Measurements from ENCODE around the gene ZNF423.

The ZNF423 gene

GRCh38 chr16:49817754-49818507 lies 38.0 kb downstream of the ZNF423 start:
- no peak overlapping the region for H3K4me2 ChIP-seq (ENCODE audit: insufficient read depth, low read length)
- TF ChIP-seq CTCF (IDR thresholded peaks at IDR 0.05; ENCODE audit: borderline replicate concordance, extremely low read depth, low read length, poor library complexity, severe bottlenecking) (no peak), EZH2 (IDR thresholded peaks at IDR 0.05; ENCODE audit: borderline replicate concordance, low read depth, low read length, severe bottlenecking) (no peak)
- DNase-seq (no peak), ATAC-seq (ENCODE audit: insufficient read depth, low read depth) (no peak)
- H3K79me2 ChIP-seq (ENCODE audit: insufficient read depth, low read length), result no peaks in the 10 kb centered on the region
- no peak overlapping the region for H3K4me3 ChIP-seq (ENCODE audit: low read depth in 1 of 2, low read length in 2 of 2)
- H3K27me3 ChIP-seq (ENCODE audit: insufficient read depth, low read length, poor library complexity), result no peaks in the 10 kb centered on the region
- no peak overlapping the region for H2AFZ ChIP-seq (ENCODE audit: low read depth, low read length)
- no peak overlapping the region for H3K27ac ChIP-seq (ENCODE audit: low read length)
- H3K9me3 ChIP-seq (ENCODE audit: insufficient read depth, low read length, severe bottlenecking), result no peaks in the 10 kb centered on the region
- H4K20me1 ChIP-seq (ENCODE audit: insufficient read depth, low read length), result no peaks in the 10 kb centered on the region
- H3K9ac ChIP-seq (ENCODE audit: low read depth, low read length), result no peak overlapping the region
- H3K36me3 ChIP-seq (ENCODE audit: insufficient read depth, low read length), result no peaks in the 10 kb centered on the region
- H3K4me1 ChIP-seq (ENCODE audit: insufficient read depth, low read length), result no peaks in the 10 kb centered on the region

GRCh38 chr16:49816875-49817274 lies 39.0 kb downstream of the ZNF423 start:
- no peak overlapping the region for H3K4me3 ChIP-seq (ENCODE audit: low read depth in 1 of 2, low read length in 2 of 2)
- H3K9me3 ChIP-seq (ENCODE audit: insufficient read depth, low read length, severe bottlenecking), result no peaks in the 10 kb centered on the region
- no peak for TF ChIP-seq CTCF (IDR thresholded peaks at IDR 0.05; ENCODE audit: borderline replicate concordance, extremely low read depth, low read length, poor library complexity, severe bottlenecking)
- no peak for TF ChIP-seq EZH2 (IDR thresholded peaks at IDR 0.05; ENCODE audit: borderline replicate concordance, low read depth, low read length, severe bottlenecking)
- no peaks in the 10 kb centered on the region for H3K4me1 ChIP-seq (ENCODE audit: insufficient read depth, low read length)
- no peak overlapping the region for H3K4me2 ChIP-seq (ENCODE audit: insufficient read depth, low read length)
- H3K36me3 ChIP-seq (ENCODE audit: insufficient read depth, low read length), result no peaks in the 10 kb centered on the region
- no peak for ATAC-seq (ENCODE audit: insufficient read depth, low read depth)
- H2AFZ ChIP-seq (ENCODE audit: low read depth, low read length), result no peak overlapping the region
- no peaks in the 10 kb centered on the region for H4K20me1 ChIP-seq (ENCODE audit: insufficient read depth, low read length)
- H3K27ac ChIP-seq (ENCODE audit: low read length), result no peak overlapping the region
- H3K27me3 ChIP-seq (ENCODE audit: insufficient read depth, low read length, poor library complexity), result no peaks in the 10 kb centered on the region
- DNase-seq, result no peak
- no peaks in the 10 kb centered on the region for H3K79me2 ChIP-seq (ENCODE audit: insufficient read depth, low read length)
- H3K9ac ChIP-seq (ENCODE audit: low read depth, low read length), result no peak overlapping the region

GRCh38 chr16:49811644-49812334 lies 44.1 kb downstream of the ZNF423 start:
- DNase-seq, result no peak
- no peak for TF ChIP-seq CTCF (IDR thresholded peaks at IDR 0.05; ENCODE audit: borderline replicate concordance, extremely low read depth, low read length, poor library complexity, severe bottlenecking)
- TF ChIP-seq EZH2 (IDR thresholded peaks at IDR 0.05; ENCODE audit: borderline replicate concordance, low read depth, low read length, severe bottlenecking), result no peak
- no peaks in the 10 kb centered on the region for H3K79me2 ChIP-seq (ENCODE audit: insufficient read depth, low read length)

More at GRCh38 chr16:49811644-49812334, 44.1 kb downstream of the ZNF423 start:
- ATAC-seq (ENCODE audit: insufficient read depth, low read depth), result no peak
- no peak overlapping the region for H3K27ac ChIP-seq (ENCODE audit: low read length)
- H3K36me3 ChIP-seq (ENCODE audit: insufficient read depth, low read length), result no peaks in the 10 kb centered on the region
- H4K20me1 ChIP-seq (ENCODE audit: insufficient read depth, low read length), result no peaks in the 10 kb centered on the region
- H3K4me1 ChIP-seq (ENCODE audit: insufficient read depth, low read length), result no peaks in the 10 kb centered on the region
- no peak overlapping the region for H3K4me2 ChIP-seq (ENCODE audit: insufficient read depth, low read length)
- H3K4me3 ChIP-seq (ENCODE audit: low read depth in 1 of 2, low read length in 2 of 2), result no peak overlapping the region
- no peak overlapping the region for H2AFZ ChIP-seq (ENCODE audit: low read depth, low read length)
- peaks cover 5% of the 10 kb centered on the region for H3K27me3 ChIP-seq (ENCODE audit: insufficient read depth, low read length, poor library complexity)
- no peak overlapping the region for H3K9ac ChIP-seq (ENCODE audit: low read depth, low read length)
- H3K9me3 ChIP-seq (ENCODE audit: insufficient read depth, low read length, severe bottlenecking), result no peaks in the 10 kb centered on the region
